ENCODE measurements around the gene SLC2A4RG. TPM values are rescaled to one million over a fixed set of nuclear protein-coding genes. Genes with fewer than 3 reads are reported as not detected.
A peak's percentile ranks its signal among the peaks of the same experiment; 100 is the strongest.

The SLC2A4RG gene
- total RNA-seq, 2 experiments from 2014 or later = 38.5 to 39.8 TPM

- no peak for ATAC-seq
- POLR2A ChIA-PET = interaction anchor here (0.8 to 2.7 kb wide), 6 partner anchors 9 to 174 kb away, joined by 3 to 13 read pairs (median 4); partner anchors contain the start of gene ABHD16B
- CTCF ChIA-PET = interaction anchor here (0.8 kb wide), 1 partner anchor 89 kb away, joined by 3 read pairs; no protein-coding TSS in a partner anchor
- H3K4me3 Mint-ChIP-seq = no peak overlapping the region
- intact Hi-C loops (cut with micrococcal nuclease) = no loop called here
- H3K9me3 Mint-ChIP-seq = no peaks in the 10 kb centered on the region
- H3K27ac Mint-ChIP-seq = peak overlapping the region; percentile 25
- no peaks in the 10 kb centered on the region for H3K27me3 Mint-ChIP-seq
- TF ChIP-seq CTCF (IDR thresholded peaks at IDR 0.05) = no peak
- H3K4me1 Mint-ChIP-seq (ENCODE audit: low read depth) = peaks cover 26% of the 10 kb centered on the region
- peaks cover 18% of the 10 kb centered on the region for H3K36me3 Mint-ChIP-seq (ENCODE audit: low read depth)
- DNase-seq = no peak
Observed at GRCh38 chr20:63695424-63696305, 43.9 kb upstream of the SLC2A4RG start.

GRCh38 chr20:63696306-63696627 lies 43.3 kb upstream of the SLC2A4RG start:
- ChIA-PET CTCF (interaction anchor here (0.8 kb wide), 1 partner anchor 88 kb away, joined by 3 read pairs; no protein-coding TSS in a partner anchor), POLR2A (interaction anchor here (0.8 to 2.7 kb wide), 5 partner anchors 9 to 174 kb away, joined by 3 to 13 read pairs (median 4); partner anchors contain the start of gene ABHD16B)
- intact Hi-C loops (cut with micrococcal nuclease) = no loop called here
- ATAC-seq (peak; percentile 75), DNase-seq (peak; percentile 72)
- no peaks in the 10 kb centered on the region for H3K9me3 Mint-ChIP-seq
- peaks cover 26% of the 10 kb centered on the region for H3K4me1 Mint-ChIP-seq (ENCODE audit: low read depth)
- H3K36me3 Mint-ChIP-seq (ENCODE audit: low read depth) = peaks cover 18% of the 10 kb centered on the region
- no peaks in the 10 kb centered on the region for H3K27me3 Mint-ChIP-seq
- no peak for TF ChIP-seq CTCF (IDR thresholded peaks at IDR 0.05)
- H3K4me3 Mint-ChIP-seq = no peak overlapping the region
- H3K27ac Mint-ChIP-seq = peak overlapping the region; percentile 25

GRCh38 chr20:63696628-63697356 lies 42.8 kb upstream of the SLC2A4RG start, which contains the start of gene TNFRSF6B:
TNFRSF6B (plus strand) TSS chr20:63696652; CDS start chr20:63696768, 116 bp downstream.
- ChIA-PET CTCF (interaction anchor here (0.6 to 1.3 kb wide), 3 partner anchors 88 to 159 kb away, joined by 3 read pairs; no protein-coding TSS in a partner anchor), POLR2A (interaction anchor here (1.1 to 2.7 kb wide), 8 partner anchors 8 to 175 kb away, joined by 3 to 16 read pairs (median 4); partner anchors contain the start of genes ABHD16B, ARFRP1, LIME1 and ZGPAT)
- Mint-ChIP-seq H3K4me3 (no peak within 1 kb of the TSS), H3K36me3 (ENCODE audit: low read depth) (peaks cover 18% of the 10 kb centered on the region), H3K9me3 (no peaks in the 10 kb centered on the region), H3K4me1 (ENCODE audit: low read depth) (peaks cover 26% of the 10 kb centered on the region), H3K27me3 (no peaks in the 10 kb centered on the region), H3K27ac (peak within 1 kb of the TSS; percentile 25)
- intact Hi-C loops (cut with micrococcal nuclease) = no loop called here
- no peak for TF ChIP-seq CTCF (IDR thresholded peaks at IDR 0.05)
- peak; percentile 28 for DNase-seq
- peak; percentile 14 for ATAC-seq

GRCh38 chr20:63697357-63697867 lies 42.2 kb upstream of the SLC2A4RG start:
- no peak for DNase-seq
- ChIA-PET POLR2A (interaction anchor here (0.8 to 2.7 kb wide), 6 partner anchors 9 to 159 kb away, joined by 3 to 16 read pairs (median 8); partner anchors contain the start of genes ARFRP1, LIME1 and ZGPAT), CTCF (interaction anchor here (0.6 to 1.3 kb wide), 2 partner anchors 158 to 160 kb away, joined by 3 read pairs; no protein-coding TSS in a partner anchor)
- no peak for TF ChIP-seq CTCF (IDR thresholded peaks at IDR 0.05)
- no peaks in the 10 kb centered on the region for H3K9me3 Mint-ChIP-seq
- ATAC-seq = no peak
- intact Hi-C loops (cut with micrococcal nuclease) = no loop called here
- no peak overlapping the region for H3K4me3 Mint-ChIP-seq
- peaks cover 26% of the 10 kb centered on the region for H3K4me1 Mint-ChIP-seq (ENCODE audit: low read depth)
- H3K27ac Mint-ChIP-seq = no peak overlapping the region
- peaks cover 16% of the 10 kb centered on the region for H3K36me3 Mint-ChIP-seq (ENCODE audit: low read depth)
- no peaks in the 10 kb centered on the region for H3K27me3 Mint-ChIP-seq

Measured in activated CD8-positive, alpha-beta T cell treated with anti-CD3 and anti-CD28 coated beads for 36 hours (primary cell).